Jurkat, Clone E6-1 (cell line): ENCODE data around the gene FXYD1.

Experiments
- DNase-seq: peaks from one replicate; pipeline ENCODE4 v3.0.0-alpha.2; 2011; ENCODE audit warnings: low read depth, low spot score
- H3K4me3 ChIP-seq: 2 replicates; pipeline ENCODE4 v1.5.1; 2011; ENCODE audit warnings: mild to moderate bottlenecking, low read length, control low read depth, moderate library complexity

FXYD1 gene

GRCh38 chr19:35174226-35174625 is 35.6 kb downstream of the FXYD1 start:
- DNase-seq, result no peak

GRCh38 chr19:35176181-35176570 is 37.6 kb downstream of the FXYD1 start:
- no peak for DNase-seq
- H3K4me3 ChIP-seq, result no peak overlapping the region

More at GRCh38 chr19:35174226-35174625, 35.6 kb downstream of the FXYD1 start:
- no peak overlapping the region for H3K4me3 ChIP-seq

- no peak for DNase-seq
- H3K4me3 ChIP-seq, result no peak overlapping the region
These were observed 39.0 kb downstream of the FXYD1 start for GRCh38 chr19:35177377-35178274.

GRCh38 chr19:35178701-35179100 is 40.1 kb downstream of the FXYD1 start:
- DNase-seq, result no peak
- H3K4me3 ChIP-seq, result no peak overlapping the region

- DNase-seq, result peak; percentile 48
- H3K4me3 ChIP-seq, result no peak overlapping the region
These were observed 41.2 kb downstream of the FXYD1 start for GRCh38 chr19:35179830-35180229.

GRCh38 chr19:35181387-35181786 is 42.8 kb downstream of the FXYD1 start:
- H3K4me3 ChIP-seq, result no peak overlapping the region
- no peak for DNase-seq

GRCh38 chr19:35184267-35184666 is 45.6 kb downstream of the FXYD1 start:
- no peak overlapping the region for H3K4me3 ChIP-seq

GRCh38 chr19:35184884-35185283 is 46.3 kb downstream of the FXYD1 start:
- DNase-seq, result no peak

More at GRCh38 chr19:35184267-35184666, 45.6 kb downstream of the FXYD1 start:
- no peak for DNase-seq

More at GRCh38 chr19:35184884-35185283, 46.3 kb downstream of the FXYD1 start:
- H3K4me3 ChIP-seq, result no peak overlapping the region
